Mesenchymal stem cell (in vitro differentiated cells and primary cell): ENCODE measurements around the gene PRKAA1. TPM values are rescaled to one million over a fixed set of nuclear protein-coding genes. Genes with fewer than 3 reads are reported as not detected.
A peak's percentile ranks its signal among the peaks of the same experiment; 100 is the strongest.

Experiments
- DNase-seq: peaks from one replicate; pipeline ENCODE4 v3.0.0-alpha.2; 2013
- H2AFZ ChIP-seq: one replicate; pipeline ENCODE4 v1.6.1; 2013; ENCODE audit warnings: low read depth, mild to moderate bottlenecking, control low read depth, inconsistent platforms, low read length, moderate library complexity
- H2AK5ac ChIP-seq: 2 replicates; pipeline ENCODE4 v1.6.1; 2013; ENCODE audit warnings: low read length, moderate library complexity, mild to moderate bottlenecking, inconsistent platforms; ENCODE audit not compliant: severe bottlenecking
- H2BK120ac ChIP-seq: one replicate; pipeline ENCODE4 v1.6.1; 2013; ENCODE audit warnings: low read depth, mild to moderate bottlenecking, inconsistent platforms, low read length, moderate library complexity
- H2BK12ac ChIP-seq, 2 experiments: one replicate each; pipeline ENCODE4 v1.6.1; 2013; ENCODE audit warnings: inconsistent platforms in 2 of 2, low read length in 2 of 2, mild to moderate bottlenecking in 2 of 2, moderate library complexity in 2 of 2, control low read depth in 1 of 2
- H2BK15ac ChIP-seq: one replicate; pipeline ENCODE4 v1.6.1; 2013; ENCODE audit warnings: mild to moderate bottlenecking, low read depth, inconsistent platforms; ENCODE audit not compliant: poor library complexity, severe bottlenecking
- H2BK5ac ChIP-seq: 2 replicates; pipeline ENCODE4 v1.6.1; 2013; ENCODE audit warnings: low read depth, mild to moderate bottlenecking, low read length, control low read depth, inconsistent platforms; ENCODE audit not compliant: poor library complexity, severe bottlenecking
- H3K14ac ChIP-seq, 2 experiments: one replicate each; pipeline ENCODE4 v1.6.1; 2013; ENCODE audit warnings: inconsistent platforms in 2 of 2, low read length in 2 of 2, control low read depth in 1 of 2, mild to moderate bottlenecking in 1 of 2, moderate library complexity in 1 of 2
- H3K18ac ChIP-seq, 2 experiments: one replicate each; pipeline ENCODE4 v1.6.1; 2013; ENCODE audit warnings: inconsistent platforms in 2 of 2, low read length in 2 of 2, control low read depth in 1 of 2, low read depth in 1 of 2, mild to moderate bottlenecking in 1 of 2
- H3K23ac ChIP-seq, 2 experiments: one replicate each; pipeline ENCODE4 v1.6.1; 2013; ENCODE audit warnings: inconsistent platforms in 2 of 2, low read length in 2 of 2, mild to moderate bottlenecking in 2 of 2, moderate library complexity in 2 of 2, control low read depth in 1 of 2
- H3K27ac ChIP-seq: 2 replicates; pipeline ENCODE4 v1.5.1; 2013; ENCODE audit warnings: mild to moderate bottlenecking, moderate library complexity, low read length, control low read depth, inconsistent platforms; ENCODE audit not compliant: poor library complexity, severe bottlenecking
- H3K27me3 ChIP-seq, 2 experiments: 2 replicates each; pipeline versions ENCODE4 v1.6.1 to v1.7.0; 2013; ENCODE audit warnings: low read length in 2 of 2, mild to moderate bottlenecking in 2 of 2, moderate library complexity in 2 of 2, control low read depth in 1 of 2, inconsistent platforms in 1 of 2; ENCODE audit not compliant: control insufficient read depth in 1 of 2, insufficient read depth in 1 of 2
- H3K36me3 ChIP-seq, 2 experiments: 2 replicates each; pipeline versions ENCODE4 v1.6.1 to v1.7.0; 2013; ENCODE audit warnings: low read length in 2 of 2, control low read depth in 1 of 2, inconsistent platforms in 1 of 2, low read depth in 1 of 2, mild to moderate bottlenecking in 1 of 2; ENCODE audit not compliant: insufficient read depth in 2 of 2, control insufficient read depth in 1 of 2
- H3K4ac ChIP-seq, 2 experiments: one replicate each; pipeline ENCODE4 v1.6.1; 2013; ENCODE audit warnings: inconsistent platforms in 2 of 2, low read length in 2 of 2, mild to moderate bottlenecking in 2 of 2, moderate library complexity in 2 of 2, control low read depth in 1 of 2, low read depth in 1 of 2
- H3K4me1 ChIP-seq: 2 replicates; pipeline ENCODE4 v1.6.1; 2013; ENCODE audit warnings: low read depth, low read length, control low read depth; ENCODE audit not compliant: control insufficient read depth, insufficient read depth
- H3K4me2 ChIP-seq: 2 replicates; pipeline ENCODE4 v1.6.1; 2013; ENCODE audit warnings: low read length, mild to moderate bottlenecking, inconsistent platforms; ENCODE audit not compliant: poor library complexity, severe bottlenecking
- H3K4me3 ChIP-seq, 2 experiments: 2 replicates each; pipeline versions ENCODE4 v1.5.1 to v1.7.0; 2013; ENCODE audit warnings: low read length in 2 of 2, mild to moderate bottlenecking in 2 of 2, control low read depth in 1 of 2, low read depth in 1 of 2; ENCODE audit not compliant: insufficient read depth in 1 of 2
- H3K79me1 ChIP-seq: replicated peaks from 2 replicates; pipeline ENCODE4 v1.6.1; 2013; ENCODE audit warnings: mild to moderate bottlenecking, control low read depth, low read length, inconsistent platforms; ENCODE audit not compliant: poor library complexity, severe bottlenecking
- H3K9ac ChIP-seq: 2 replicates; pipeline ENCODE4 v1.7.0; 2013; ENCODE audit warnings: mild to moderate bottlenecking, low read length, moderate library complexity
- H3K9me3 ChIP-seq: 2 replicates; pipeline ENCODE4 v1.7.0; 2013; ENCODE audit warnings: mild to moderate bottlenecking, low read length; ENCODE audit not compliant: control insufficient read depth
- H4K8ac ChIP-seq: one replicate; pipeline ENCODE4 v1.6.1; 2013; ENCODE audit warnings: inconsistent platforms, mild to moderate bottlenecking, low read length, moderate library complexity
- H4K91ac ChIP-seq: one replicate; pipeline ENCODE4 v1.6.1; 2013; ENCODE audit warnings: mild to moderate bottlenecking, low read length, inconsistent platforms
- WGBS: methylation state at CpG from one replicate; pipeline ENCODE4 v1.1.7; 2013; ENCODE audit warnings: mixed read lengths; 5-methylcytosine and 5-hydroxymethylcytosine counted together
- polyA plus RNA-seq, 2 experiments: library from polyadenylated mRNA; stranded (reverse); fragments of 200-250 nt; gene quantifications; one replicate each; pipeline ENCODE4 v1.2.3, GENCODE V29; 2013

The PRKAA1 gene
- polyA plus RNA-seq (2013, experiment 1 of 2): 64.0 TPM
- 64.5 TPM for polyA plus RNA-seq (2013, experiment 2 of 2)

DNA sequence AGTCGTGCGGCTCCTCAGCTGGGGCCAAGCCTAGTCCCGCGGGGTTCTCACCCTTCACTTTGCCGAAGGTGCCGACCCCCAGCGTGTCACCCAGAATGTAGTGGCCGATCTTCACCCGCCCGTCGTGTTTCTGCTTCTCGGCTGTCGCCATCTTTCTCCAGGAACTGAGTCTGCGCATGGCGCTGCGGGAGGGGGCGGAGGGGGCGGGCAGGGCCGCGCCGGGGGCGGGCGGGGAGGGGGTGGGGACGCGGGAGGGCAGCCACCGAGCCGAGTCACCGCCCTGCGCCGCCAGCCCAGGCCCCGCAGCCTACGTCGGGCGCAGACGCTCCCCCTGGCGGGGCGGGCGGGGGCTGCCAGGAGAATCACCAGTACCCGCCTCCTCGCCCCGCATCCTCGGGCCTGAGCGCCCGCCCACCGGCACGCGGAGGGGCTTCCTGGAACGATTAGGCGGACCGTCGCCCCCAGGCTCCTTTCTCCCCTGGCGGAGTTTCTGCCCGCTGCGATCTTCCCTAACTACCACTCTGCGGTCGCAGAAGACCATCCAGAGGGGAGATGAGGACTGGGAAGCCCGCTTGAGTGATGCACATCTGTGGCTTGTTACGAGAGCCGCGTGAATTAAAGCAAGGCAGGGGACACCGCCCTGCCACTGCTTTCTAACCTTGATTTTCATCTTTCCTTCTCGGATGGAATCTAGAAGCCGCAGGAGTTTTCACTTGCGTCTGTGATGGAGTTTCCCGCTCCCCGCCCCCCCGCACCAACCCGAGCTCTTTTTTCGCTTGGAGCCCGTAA, at the start of gene PRKAA1:
TSS of gene PRKAA1 (minus strand) at position 363 of the 789 bp plus-strand sequence. CDS start at position 178, 185 bp downstream.
- Histone ChIP-seq H3K18ac (peak within 1 kb of the TSS; percentile 81 to 96), H4K8ac (peak within 1 kb of the TSS; percentile 86), H3K9ac (peak within 1 kb of the TSS; percentile 98), H3K36me3 (peaks cover 0 to 7% of the 10 kb centered on the region in 2 experiments), H3K4me3 (peak within 1 kb of the TSS; percentile 91 to 98), H3K27ac (peak within 1 kb of the TSS; percentile 96), H2AFZ (peak within 1 kb of the TSS; percentile 93), H3K4me1 (no peaks in the 10 kb centered on the region), H3K4ac (peak within 1 kb of the TSS; percentile 13 to 96), H3K27me3 (no peaks in the 10 kb centered on the region), H2BK15ac (peak within 1 kb of the TSS; percentile 96), H2AK5ac (no peak within 1 kb of the TSS), H4K91ac (no peak within 1 kb of the TSS), H2BK12ac (peak within 1 kb of the TSS in 1 of 2 experiments; percentile 76), H3K23ac (peak within 1 kb of the TSS in 1 of 2 experiments; percentile 34), H3K14ac (peak within 1 kb of the TSS in 1 of 2 experiments; percentile 99), H2BK120ac (peak within 1 kb of the TSS; percentile 71), H2BK5ac (peak within 1 kb of the TSS; percentile 59), H3K79me1 (no peaks in the 10 kb centered on the region), H3K9me3 (no peaks in the 10 kb centered on the region), H3K4me2 (peak within 1 kb of the TSS; percentile 92)
- DNase-seq: peak; percentile 88
- under 1% methylated on average over 34 of the region's 70 CpGs for WGBS

DNA sequence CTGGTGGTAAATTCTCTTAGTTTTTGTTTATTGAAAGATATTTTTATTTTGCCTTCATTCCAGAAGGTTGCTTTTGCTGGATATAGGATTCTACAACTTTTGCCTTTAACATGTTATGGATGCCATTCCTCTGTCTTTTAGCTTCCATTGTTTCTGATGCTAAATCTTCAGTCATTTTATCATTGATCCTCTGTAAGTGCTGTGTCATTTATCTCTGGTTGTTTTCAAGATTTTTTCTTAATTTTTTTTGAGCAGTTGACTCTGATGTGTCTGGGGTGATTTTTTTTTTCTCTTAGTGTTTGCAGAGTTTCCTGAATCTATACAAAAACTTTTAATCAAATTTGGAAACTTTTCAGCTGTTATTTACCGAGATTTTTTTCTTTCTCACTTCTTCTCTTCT, 49.4 kb upstream of the PRKAA1 start:
- Histone ChIP-seq H3K27ac (no peak overlapping the region), H4K91ac (no peak overlapping the region), H2BK15ac (no peak overlapping the region), H3K27me3 (no peaks in the 10 kb centered on the region), H3K4me1 (no peaks in the 10 kb centered on the region), H3K4ac (no peak overlapping the region), H3K4me2 (no peak overlapping the region), H2AFZ (no peak overlapping the region), H3K14ac (no peak overlapping the region), H2BK5ac (no peak overlapping the region), H3K18ac (no peak overlapping the region), H3K9ac (no peak overlapping the region), H2BK12ac (no peak overlapping the region), H2BK120ac (no peak overlapping the region), H3K79me1 (no peaks in the 10 kb centered on the region), H3K36me3 (peaks cover 0 to 79% of the 10 kb centered on the region in 2 experiments), H4K8ac (no peak overlapping the region), H3K23ac (no peak overlapping the region), H3K4me3 (no peak overlapping the region), H2AK5ac (no peak overlapping the region), H3K9me3 (no peaks in the 10 kb centered on the region)
- WGBS: no CpG with 5 or more reads among the region's 1 CpG
- DNase-seq: no peak

DNA sequence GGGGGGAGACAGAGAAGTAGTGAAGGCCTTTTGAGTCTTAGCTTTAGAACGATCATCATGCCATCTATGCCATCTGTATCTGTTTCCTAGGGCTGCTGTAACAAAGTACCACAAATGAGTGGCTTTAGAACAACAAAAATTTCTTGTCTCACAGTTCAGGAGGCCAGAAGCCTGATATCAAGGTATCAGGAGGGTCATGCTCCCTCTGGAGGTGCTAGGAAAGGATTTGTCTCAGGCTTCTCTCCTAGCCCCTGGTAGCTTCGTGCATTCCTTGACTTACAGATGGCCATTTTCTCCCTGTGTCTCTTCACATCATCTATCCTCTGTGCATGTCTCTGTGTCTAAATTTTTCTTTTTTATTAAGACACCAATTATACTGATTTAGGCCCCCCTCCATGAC, 48.2 kb upstream of the PRKAA1 start:
- 88% methylated on average over 1 of the region's 2 CpGs for WGBS
- no peak for DNase-seq
- H2AFZ ChIP-seq: no peak overlapping the region
- H2BK15ac ChIP-seq: no peak overlapping the region
- no peaks in the 10 kb centered on the region for H3K27me3 ChIP-seq
- no peak overlapping the region for H3K27ac ChIP-seq
- no peak overlapping the region for H3K4me2 ChIP-seq
- H2BK5ac ChIP-seq: no peak overlapping the region
- no peak overlapping the region for H4K91ac ChIP-seq
- H3K36me3 ChIP-seq: peaks cover 0 to 68% of the 10 kb centered on the region in 2 experiments
- H3K9ac ChIP-seq: no peak overlapping the region
- H3K79me1 ChIP-seq: no peaks in the 10 kb centered on the region
- no peak overlapping the region for H4K8ac ChIP-seq
- no peak overlapping the region for H3K4me3 ChIP-seq
- no peaks in the 10 kb centered on the region for H3K4me1 ChIP-seq
- no peak overlapping the region for H2BK120ac ChIP-seq
- H3K23ac ChIP-seq: no peak overlapping the region
- H3K9me3 ChIP-seq: no peaks in the 10 kb centered on the region
- no peak overlapping the region for H3K18ac ChIP-seq
- H2BK12ac ChIP-seq: no peak overlapping the region
- no peak overlapping the region for H2AK5ac ChIP-seq
- H3K14ac ChIP-seq: no peak overlapping the region
- H3K4ac ChIP-seq: no peak overlapping the region

DNA sequence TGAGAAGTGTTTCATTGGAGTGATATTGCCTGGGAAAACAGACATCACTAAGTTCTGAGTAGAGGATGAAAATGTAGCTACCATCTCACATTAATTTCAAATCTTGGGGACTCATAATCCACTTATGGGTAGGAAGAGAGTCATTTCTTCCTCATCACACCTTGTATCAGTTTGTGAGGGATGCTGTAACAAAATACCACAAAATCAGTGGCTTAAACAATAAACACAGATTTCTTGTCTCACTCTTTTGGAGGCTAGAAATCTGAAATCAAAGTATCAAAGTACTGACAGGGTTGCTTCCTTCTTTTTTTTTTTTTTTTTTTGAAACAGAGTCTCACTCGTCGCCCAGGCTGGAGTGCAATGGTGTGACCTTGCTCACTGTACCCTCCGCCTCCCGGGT, 46.4 kb upstream of the PRKAA1 start:
- no peak overlapping the region for H2BK5ac ChIP-seq
- no peak overlapping the region for H2AFZ ChIP-seq
- no peak overlapping the region for H4K8ac ChIP-seq
- no peak overlapping the region for H3K4me3 ChIP-seq
- H2BK12ac ChIP-seq: no peak overlapping the region
- no peaks in the 10 kb centered on the region for H3K79me1 ChIP-seq
- no peak overlapping the region for H3K18ac ChIP-seq
- no peak overlapping the region for H2BK15ac ChIP-seq
- no peaks in the 10 kb centered on the region for H3K9me3 ChIP-seq
- H3K27me3 ChIP-seq: no peaks in the 10 kb centered on the region
- no peak overlapping the region for H3K14ac ChIP-seq
- H2BK120ac ChIP-seq: no peak overlapping the region
- 97% methylated on average over 4 of the region's 4 CpGs for WGBS
- no peak overlapping the region for H3K9ac ChIP-seq
- no peak overlapping the region for H3K27ac ChIP-seq
- no peak overlapping the region for H2AK5ac ChIP-seq
- DNase-seq: no peak
- H3K4ac ChIP-seq: no peak overlapping the region
- no peak overlapping the region for H3K23ac ChIP-seq
- H3K36me3 ChIP-seq: peaks cover 0 to 56% of the 10 kb centered on the region in 2 experiments
- no peak overlapping the region for H3K4me2 ChIP-seq
- H3K4me1 ChIP-seq: no peaks in the 10 kb centered on the region
- H4K91ac ChIP-seq: no peak overlapping the region
